Mucosa of descending colon (tissue), 3 donors: ENCODE measurements around the gene PEX14. TPM values are rescaled to one million over a fixed set of nuclear protein-coding genes. Genes with fewer than 3 reads are reported as not detected.
A peak's percentile ranks its signal among the peaks of the same experiment; 100 is the strongest.

Experiments used
- ATAC-seq: fragments of 200-7000 bp; cut with Tn5 transposase; one replicate; pipeline ENCODE4 v1.9.1; 2020; ENCODE audit warnings: mild to moderate bottlenecking, moderate library complexity
- DNase-seq, 3 donors: peaks; one replicate each; pipeline ENCODE4 v3.0.0-alpha.2; 2020
- H3K36me3 ChIP-seq: fragments of 200-600 bp; one replicate; pipeline ENCODE4 v1.8.0; 2021; ENCODE audit warnings: low read depth, mild to moderate bottlenecking
- H3K4me1 ChIP-seq: fragments of 200-600 bp; one replicate; pipeline ENCODE4 v1.8.0; 2021; ENCODE audit warnings: low read depth, mild to moderate bottlenecking
- H3K4me3 ChIP-seq: fragments of 200-600 bp; one replicate; pipeline ENCODE4 v1.8.0; 2021; ENCODE audit warnings: mild to moderate bottlenecking
- H3K9me3 ChIP-seq: fragments of 200-600 bp; one replicate; pipeline ENCODE4 v1.8.0; 2021; ENCODE audit warnings: mild to moderate bottlenecking
- intact Hi-C, 2 donors: fragments of 100-400 bp; cut with DNase I in 1 of 2; cut with micrococcal nuclease in 1 of 2; formaldehyde crosslinking; loops; one replicate each; pipeline versions ENCODE4 v1.11.0 to v1.11.1; 2022; cut with DNase I, micrococcal nuclease
- total RNA-seq, 3 donors: library from RNA; stranded (reverse); fragmentation: NEBNext Ultra II Directional in 2 of 3; extraction: Animal tissue kit (Norgen Biotek cat#: 25700) in 2 of 3; gene quantifications; one replicate each; pipeline versions ENCODE4 v1.2.1 to v1.2.4, GENCODE V29; 2021 to 2023
- TF ChIP-seq, protein P1 (sequence below): fragments of 200-600 bp; IDR thresholded peaks from one replicate; pipeline ENCODE4 v1.8.0; 2022; ENCODE audit warnings: antibody characterized with exemption, mild to moderate bottlenecking
- donor health status: DM: no; HTN: no; CAD: no; lungs with moderate emphysema.
- donor health status: DM: no; HTN: no; CAD: no.
- donor health status: DM: no; HTN: yes; CAD: no.

The PEX14 gene
- total RNA-seq, 3 donors from 2014 or later: 18.9 to 23.8 (median 21.3) TPM

DNA sequence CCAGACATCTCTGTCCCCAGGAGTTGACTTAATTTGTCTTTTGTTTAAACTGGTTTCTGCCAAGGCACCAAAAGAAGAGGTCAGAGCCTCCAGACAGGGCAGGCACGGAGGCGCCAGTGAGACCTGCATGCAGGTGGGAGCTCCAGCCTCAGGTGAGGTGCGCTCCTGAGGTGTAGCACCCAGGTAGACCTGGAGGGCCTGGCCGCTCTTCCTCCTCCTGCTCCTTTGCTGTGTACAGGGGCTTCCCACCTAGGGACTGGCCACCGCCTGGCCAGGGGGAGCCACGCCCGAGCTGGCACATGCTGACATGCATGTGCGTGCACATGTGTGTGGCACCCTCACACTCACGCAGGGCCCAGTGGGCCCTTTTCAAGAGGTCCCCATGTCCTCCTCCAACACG lies 158.7 kb downstream of the PEX14 start:
- no peaks in the 10 kb centered on the region for H3K4me1 ChIP-seq
- TF ChIP-seq, protein P1, sequence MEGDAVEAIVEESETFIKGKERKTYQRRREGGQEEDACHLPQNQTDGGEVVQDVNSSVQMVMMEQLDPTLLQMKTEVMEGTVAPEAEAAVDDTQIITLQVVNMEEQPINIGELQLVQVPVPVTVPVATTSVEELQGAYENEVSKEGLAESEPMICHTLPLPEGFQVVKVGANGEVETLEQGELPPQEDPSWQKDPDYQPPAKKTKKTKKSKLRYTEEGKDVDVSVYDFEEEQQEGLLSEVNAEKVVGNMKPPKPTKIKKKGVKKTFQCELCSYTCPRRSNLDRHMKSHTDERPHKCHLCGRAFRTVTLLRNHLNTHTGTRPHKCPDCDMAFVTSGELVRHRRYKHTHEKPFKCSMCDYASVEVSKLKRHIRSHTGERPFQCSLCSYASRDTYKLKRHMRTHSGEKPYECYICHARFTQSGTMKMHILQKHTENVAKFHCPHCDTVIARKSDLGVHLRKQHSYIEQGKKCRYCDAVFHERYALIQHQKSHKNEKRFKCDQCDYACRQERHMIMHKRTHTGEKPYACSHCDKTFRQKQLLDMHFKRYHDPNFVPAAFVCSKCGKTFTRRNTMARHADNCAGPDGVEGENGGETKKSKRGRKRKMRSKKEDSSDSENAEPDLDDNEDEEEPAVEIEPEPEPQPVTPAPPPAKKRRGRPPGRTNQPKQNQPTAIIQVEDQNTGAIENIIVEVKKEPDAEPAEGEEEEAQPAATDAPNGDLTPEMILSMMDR: no peak
- no peaks in the 10 kb centered on the region for H3K9me3 ChIP-seq
- ATAC-seq (no peak), DNase-seq (peak in 1 of 3 donors; percentile 36)
- intact Hi-C loops: no loop called here
- H3K36me3 ChIP-seq: no peaks in the 10 kb centered on the region
- no peak overlapping the region for H3K4me3 ChIP-seq

DNA sequence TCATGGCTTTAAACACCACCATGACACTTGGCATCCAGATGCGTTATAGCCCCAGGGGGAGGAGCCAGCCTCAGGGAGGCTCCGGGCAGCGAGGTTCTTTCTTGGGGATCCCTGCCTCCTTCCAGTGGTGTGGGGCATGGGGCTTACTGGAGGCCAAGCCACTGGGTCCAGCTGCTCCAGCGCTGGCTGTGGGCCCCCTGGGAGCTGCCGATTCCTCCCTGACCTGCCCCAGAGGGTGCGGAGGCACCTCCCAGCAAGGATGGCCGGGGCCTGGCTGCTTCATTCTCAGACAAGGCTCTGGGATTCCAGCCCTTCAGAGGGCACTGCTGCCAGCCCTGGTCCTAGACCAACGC lies 159.3 kb downstream of the PEX14 start:
- Histone ChIP-seq H3K9me3 (no peaks in the 10 kb centered on the region), H3K4me3 (no peak overlapping the region), H3K36me3 (no peaks in the 10 kb centered on the region), H3K4me1 (no peaks in the 10 kb centered on the region)
- DNase-seq: peak in 1 of 3 donors; percentile 45
- intact Hi-C loops: no loop called here
- TF ChIP-seq, protein P1: no peak
- no peak for ATAC-seq

DNA sequence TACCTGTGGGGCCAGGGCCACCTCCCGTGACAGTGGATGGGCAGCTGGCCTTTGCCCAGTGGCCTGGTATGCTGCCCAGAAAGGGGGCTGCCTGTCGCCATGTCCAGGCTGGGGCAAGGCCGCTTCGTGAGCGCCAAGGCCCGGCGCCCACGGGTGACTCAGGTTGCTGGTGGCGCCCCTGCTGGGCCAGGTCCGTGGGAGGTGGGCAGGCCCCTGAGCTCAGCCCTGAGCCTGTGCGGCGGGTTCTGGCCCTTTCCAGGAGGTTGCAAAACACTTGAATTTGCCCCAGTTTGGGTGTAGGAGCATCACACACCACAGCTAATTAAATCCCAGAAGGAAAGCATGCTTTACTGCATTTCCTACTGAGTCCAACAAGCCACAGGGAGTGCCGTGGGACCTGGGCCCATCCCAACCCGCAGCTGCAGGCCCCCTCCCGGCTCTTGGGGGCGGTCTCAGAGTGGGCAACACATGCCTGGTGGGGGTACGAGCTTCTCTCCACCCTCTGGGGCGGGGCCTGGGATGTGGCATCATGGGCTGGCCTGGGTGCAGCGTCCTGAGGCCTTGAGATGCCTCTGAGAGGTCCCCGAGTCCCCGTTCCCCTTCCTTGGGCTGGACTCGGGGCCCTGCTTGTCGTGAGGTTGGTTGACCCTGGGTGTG lies 159.8 kb downstream of the PEX14 start:
- H3K36me3 ChIP-seq: no peaks in the 10 kb centered on the region
- no peaks in the 10 kb centered on the region for H3K9me3 ChIP-seq
- TF ChIP-seq, protein P1: no peak
- ATAC-seq (peak; percentile 20), DNase-seq (peak in 1 of 3 donors; percentile 30)
- no peaks in the 10 kb centered on the region for H3K4me1 ChIP-seq
- intact Hi-C loops: no loop called here
- H3K4me3 ChIP-seq: no peak overlapping the region

GRCh38 chr1:10635085-10635896 lies 160.5 kb downstream of the PEX14 start:
- no peaks in the 10 kb centered on the region for H3K4me1 ChIP-seq
- DNase-seq (peak in 2 of 3 donors; percentile 49 to 59), ATAC-seq (peak; percentile 53)
- TF ChIP-seq, protein P1: no peak
- H3K36me3 ChIP-seq: no peaks in the 10 kb centered on the region
- intact Hi-C loops: no loop called here
- no peak overlapping the region for H3K4me3 ChIP-seq
- H3K9me3 ChIP-seq: no peaks in the 10 kb centered on the region

DNA sequence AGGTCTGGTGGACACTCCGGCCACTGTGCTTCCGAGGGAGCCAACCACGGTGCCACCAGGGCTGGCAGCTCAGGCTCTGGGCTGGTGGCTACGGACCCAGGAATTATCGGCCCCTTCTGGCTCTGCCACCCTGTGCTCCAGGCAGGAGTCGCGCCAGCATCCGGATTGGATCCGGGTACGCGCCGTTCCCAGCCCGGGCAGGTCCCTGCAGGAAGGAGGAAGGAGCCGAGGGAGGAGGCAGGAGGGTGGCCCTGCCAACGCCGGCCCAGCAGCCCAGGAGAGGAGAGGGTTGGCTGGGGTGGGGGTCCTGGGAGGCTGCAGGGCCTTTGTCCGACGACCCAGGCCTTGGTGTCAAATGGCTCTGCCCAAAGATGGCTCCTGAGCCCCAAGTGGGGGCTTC lies 161.2 kb downstream of the PEX14 start:
- intact Hi-C loops: no loop called here
- peak; percentile 35 for ATAC-seq
- TF ChIP-seq, protein P1: no peak
- Histone ChIP-seq H3K36me3 (no peaks in the 10 kb centered on the region), H3K9me3 (no peaks in the 10 kb centered on the region), H3K4me3 (no peak overlapping the region), H3K4me1 (no peaks in the 10 kb centered on the region)
- peak in 1 of 3 donors; percentile 23 for DNase-seq
